K562 (cell line): ENCODE data around the gene SRP9. TPM values are rescaled to one million over a fixed set of nuclear protein-coding genes. Genes with fewer than 3 reads are reported as not detected.
A peak's percentile ranks its signal among the peaks of the same experiment; 100 is the strongest.

Source experiments
- BRCA1 ChIP-seq, 2 experiments: fragments of 450-650 bp in 1 of 2; sonication (generic) in 1 of 2; formaldehyde crosslinking in 1 of 2; IDR thresholded peaks; 2 replicates each; pipeline versions ENCODE4 v1.5.0 to v1.6.1; 2017 to 2020; ENCODE audit warnings: mild to moderate bottlenecking in 1 of 2, missing genetic modification reagents in 1 of 2
- CHD2 ChIP-seq: IDR thresholded peaks from 2 replicates; pipeline ENCODE4 v1.6.1; 2011; ENCODE audit warnings: low read depth, low read length
- DNMT1 ChIP-seq: fragments of 450-650 bp; IDR thresholded peaks from 2 replicates; pipeline ENCODE4 v1.6.1; 2016; ENCODE audit warnings: antibody characterized with exemption, mild to moderate bottlenecking
- E2F8 ChIP-seq: fragments of 450-650 bp; IDR thresholded peaks from 2 replicates; pipeline ENCODE4 v1.7.1; 2018; ENCODE audit warnings: mild to moderate bottlenecking, low read depth; ENCODE audit not compliant: partially characterized antibody
- ELF4 ChIP-seq: fragments of 450-650 bp; formaldehyde crosslinking; IDR thresholded peaks from 2 replicates; pipeline ENCODE4 v1.4.0; 2022; ENCODE audit warnings: missing genetic modification characterization
- GTF2F1 ChIP-seq: IDR thresholded peaks from 2 replicates; pipeline ENCODE4 v1.6.1; 2011; ENCODE audit warnings: low read depth, low read length, improper control_type of control experiment
- HLTF ChIP-seq: fragments of 450-650 bp; IDR thresholded peaks from 2 replicates; pipeline ENCODE4 v1.6.1; 2016
- JUND ChIP-seq, 2 experiments: IDR thresholded peaks; 2 replicates in 1 of 2; 3 replicates in 1 of 2; pipeline ENCODE4 v1.6.1; 2011; ENCODE audit warnings: borderline replicate concordance in 2 of 2, low read depth in 2 of 2, low read length in 2 of 2, improper control_type of control experiment in 1 of 2, missing biosample characterization in 1 of 2, missing genetic modification characterization in 1 of 2, missing genetic modification reagents in 1 of 2
- MIER1 ChIP-seq: fragments of 450-650 bp; IDR thresholded peaks from 2 replicates; pipeline ENCODE4 v1.6.1; 2016; ENCODE audit warnings: antibody characterized with exemption, mild to moderate bottlenecking, low read depth
- MYBL2 ChIP-seq, 2 experiments: fragments of 450-650 bp in 1 of 2; sonication (generic) in 1 of 2; formaldehyde crosslinking in 1 of 2; IDR thresholded peaks; 2 replicates each; pipeline versions ENCODE4 v1.6.1 to v1.8.1; 2017 to 2022; ENCODE audit warnings: borderline replicate concordance in 1 of 2, inconsistent platforms in 1 of 2, low read depth in 1 of 2, mild to moderate bottlenecking in 1 of 2, missing genetic modification reagents in 1 of 2, moderate library complexity in 1 of 2
- NFRKB ChIP-seq: fragments of 450-650 bp; IDR thresholded peaks from 2 replicates; pipeline ENCODE4 v1.6.1; 2016; ENCODE audit warnings: low read depth
- NR2C2 ChIP-seq, 2 experiments: fragments of 200-800 bp in 1 of 2; sonication (Bioruptor generic) in 1 of 2; sonication (generic) in 1 of 2; formaldehyde crosslinking in 1 of 2; IDR thresholded peaks; 2 replicates each; pipeline versions ENCODE4 v1.6.1 to v1.8.0; 2016 to 2022; ENCODE audit warnings: mild to moderate bottlenecking in 1 of 2, missing compliant biosample characterization in 1 of 2, missing genetic modification characterization in 1 of 2, missing genetic modification reagents in 1 of 2
- RBM17 ChIP-seq: fragments of 200-400 bp; formaldehyde crosslinking; IDR thresholded peaks from 2 replicates; pipeline ENCODE4 v1.6.1; 2017; ENCODE audit warnings: low read depth, mild to moderate bottlenecking, low read length, borderline replicate concordance
- U2AF2 ChIP-seq: fragments of 200-400 bp; formaldehyde crosslinking; optimal IDR thresholded peaks from 2 replicates; pipeline ENCODE3; 2017; ENCODE audit warnings: low read depth, mild to moderate bottlenecking, low read length
- YBX1 ChIP-seq: fragments of 450-650 bp; IDR thresholded peaks from 2 replicates; pipeline ENCODE4 v1.7.1; 2016; ENCODE audit warnings: mild to moderate bottlenecking
- ZNF644 ChIP-seq: fragments of 200-800 bp; sonication (Bioruptor generic); IDR thresholded peaks from 2 replicates; pipeline ENCODE4 v1.6.1; 2016; ENCODE audit warnings: low read depth, missing genetic modification characterization, missing compliant biosample characterization
- polyA plus RNA-seq, 8 experiments: library from polyadenylated mRNA; depleted of rRNA in 4 of 8; stranded (reverse) in 5 of 8; unstranded in 3 of 8; fragments of >200 nt; fragmentation: Nextera tagmentation in 2 of 8; fragmentation: Illumina TruSeq in 1 of 8; extraction: Ambion mirVana in 2 of 8; extraction: Trizol in 1 of 8; gene quantifications; 2 replicates each; pipeline versions ENCODE4 v1.2.1 to v1.2.3, GENCODE V29; 2011 to 2014; ENCODE audit warnings: inconsistent platforms in 1 of 8, missing spikeins in 1 of 8
- total RNA-seq, 7 experiments: library from RNA; depleted of rRNA in 6 of 7; stranded (reverse); fragments of >200 nt in 6 of 7; fragmentation: Illumina TruSeq in 2 of 7; extraction: Trizol in 2 of 7; gene quantifications; 2 replicates each; pipeline versions ENCODE4 v1.2.1 to v1.2.3, GENCODE V29; 2011 to 2021; ENCODE audit warnings: low replicate concordance in 1 of 7
- TF ChIP-seq, protein P1 (sequence below): fragments of 250-450 bp; sonication (Bioruptor Pico); IDR thresholded peaks from 2 replicates; pipeline ENCODE4 v1.4.0; 2020
- TF ChIP-seq, protein P2 (sequence below): fragments of 450-650 bp; formaldehyde crosslinking; IDR thresholded peaks from 2 replicates; pipeline ENCODE4 v1.4.0; 2022; ENCODE audit warnings: missing genetic modification characterization

The SRP9 gene
- total and polyA plus RNA-seq, 9 of the 15 experiments (the other 6 are each of a cell fraction or from before 2014, with no cell fraction given) = 273 to 1,892 (median 668) TPM

DNA sequence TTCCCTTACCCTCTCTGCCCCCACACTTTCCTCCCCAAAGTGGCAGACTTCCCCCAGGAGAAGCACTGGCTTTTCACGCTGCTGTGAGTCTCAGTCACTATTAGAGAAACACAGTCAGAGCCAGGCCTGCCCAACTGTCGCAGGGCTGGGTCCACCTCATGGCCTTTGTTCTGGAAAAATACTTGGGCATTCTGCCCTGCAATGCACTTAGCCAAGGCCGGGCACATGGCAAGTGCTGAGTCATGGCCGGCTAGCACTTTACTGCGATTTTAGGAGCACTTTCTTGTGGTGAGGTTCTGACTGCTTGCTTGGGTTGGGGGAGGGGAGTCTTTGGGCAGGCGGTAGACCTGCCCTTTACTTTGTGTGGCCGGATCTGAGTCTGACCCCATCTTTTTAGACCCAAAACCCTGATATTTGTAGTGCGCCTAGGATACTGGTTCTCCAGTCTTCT, 40.0 kb downstream of the SRP9 start (continued):
- TF ChIP-seq, protein P1, sequence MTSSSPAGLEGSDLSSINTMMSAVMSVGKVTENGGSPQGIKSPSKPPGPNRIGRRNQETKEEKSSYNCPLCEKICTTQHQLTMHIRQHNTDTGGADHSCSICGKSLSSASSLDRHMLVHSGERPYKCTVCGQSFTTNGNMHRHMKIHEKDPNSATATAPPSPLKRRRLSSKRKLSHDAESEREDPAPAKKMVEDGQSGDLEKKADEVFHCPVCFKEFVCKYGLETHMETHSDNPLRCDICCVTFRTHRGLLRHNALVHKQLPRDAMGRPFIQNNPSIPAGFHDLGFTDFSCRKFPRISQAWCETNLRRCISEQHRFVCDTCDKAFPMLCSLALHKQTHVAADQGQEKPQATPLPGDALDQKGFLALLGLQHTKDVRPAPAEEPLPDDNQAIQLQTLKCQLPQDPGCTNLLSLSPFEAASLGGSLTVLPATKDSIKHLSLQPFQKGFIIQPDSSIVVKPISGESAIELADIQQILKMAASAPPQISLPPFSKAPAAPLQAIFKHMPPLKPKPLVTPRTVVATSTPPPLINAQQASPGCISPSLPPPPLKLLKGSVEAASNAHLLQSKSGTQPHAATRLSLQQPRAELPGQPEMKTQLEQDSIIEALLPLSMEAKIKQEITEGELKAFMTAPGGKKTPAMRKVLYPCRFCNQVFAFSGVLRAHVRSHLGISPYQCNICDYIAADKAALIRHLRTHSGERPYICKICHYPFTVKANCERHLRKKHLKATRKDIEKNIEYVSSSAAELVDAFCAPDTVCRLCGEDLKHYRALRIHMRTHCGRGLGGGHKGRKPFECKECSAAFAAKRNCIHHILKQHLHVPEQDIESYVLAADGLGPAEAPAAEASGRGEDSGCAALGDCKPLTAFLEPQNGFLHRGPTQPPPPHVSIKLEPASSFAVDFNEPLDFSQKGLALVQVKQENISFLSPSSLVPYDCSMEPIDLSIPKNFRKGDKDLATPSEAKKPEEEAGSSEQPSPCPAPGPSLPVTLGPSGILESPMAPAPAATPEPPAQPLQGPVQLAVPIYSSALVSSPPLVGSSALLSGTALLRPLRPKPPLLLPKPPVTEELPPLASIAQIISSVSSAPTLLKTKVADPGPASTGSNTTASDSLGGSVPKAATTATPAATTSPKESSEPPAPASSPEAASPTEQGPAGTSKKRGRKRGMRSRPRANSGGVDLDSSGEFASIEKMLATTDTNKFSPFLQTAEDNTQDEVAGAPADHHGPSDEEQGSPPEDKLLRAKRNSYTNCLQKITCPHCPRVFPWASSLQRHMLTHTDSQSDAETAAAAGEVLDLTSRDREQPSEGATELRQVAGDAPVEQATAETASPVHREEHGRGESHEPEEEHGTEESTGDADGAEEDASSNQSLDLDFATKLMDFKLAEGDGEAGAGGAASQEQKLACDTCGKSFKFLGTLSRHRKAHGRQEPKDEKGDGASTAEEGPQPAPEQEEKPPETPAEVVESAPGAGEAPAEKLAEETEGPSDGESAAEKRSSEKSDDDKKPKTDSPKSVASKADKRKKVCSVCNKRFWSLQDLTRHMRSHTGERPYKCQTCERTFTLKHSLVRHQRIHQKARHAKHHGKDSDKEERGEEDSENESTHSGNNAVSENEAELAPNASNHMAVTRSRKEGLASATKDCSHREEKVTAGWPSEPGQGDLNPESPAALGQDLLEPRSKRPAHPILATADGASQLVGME = no peak
- TF ChIP-seq ELF4 (CRISPR knock-in tag) = no peak
- no peak for TF ChIP-seq GTF2F1
- TF ChIP-seq BRCA1 (IDR thresholded peaks at IDR 0.05) = no peak
- no peak for TF ChIP-seq BRCA1 (CRISPR knock-in tag; IDR thresholded peaks at IDR 0.05)
- TF ChIP-seq MIER1 = no peak
- 0 out of 2 replicates have a peak, but pooled peaks have one; percentile 33 for TF ChIP-seq CHD2
- no peak for TF ChIP-seq HLTF
- TF ChIP-seq DNMT1 = no peak
- TF ChIP-seq, protein P2, sequence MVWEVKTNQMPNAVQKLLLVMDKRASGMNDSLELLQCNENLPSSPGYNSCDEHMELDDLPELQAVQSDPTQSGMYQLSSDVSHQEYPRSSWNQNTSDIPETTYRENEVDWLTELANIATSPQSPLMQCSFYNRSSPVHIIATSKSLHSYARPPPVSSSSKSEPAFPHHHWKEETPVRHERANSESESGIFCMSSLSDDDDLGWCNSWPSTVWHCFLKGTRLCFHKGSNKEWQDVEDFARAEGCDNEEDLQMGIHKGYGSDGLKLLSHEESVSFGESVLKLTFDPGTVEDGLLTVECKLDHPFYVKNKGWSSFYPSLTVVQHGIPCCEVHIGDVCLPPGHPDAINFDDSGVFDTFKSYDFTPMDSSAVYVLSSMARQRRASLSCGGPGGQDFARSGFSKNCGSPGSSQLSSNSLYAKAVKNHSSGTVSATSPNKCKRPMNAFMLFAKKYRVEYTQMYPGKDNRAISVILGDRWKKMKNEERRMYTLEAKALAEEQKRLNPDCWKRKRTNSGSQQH (CRISPR knock-in tag) = no peak
- TF ChIP-seq E2F8 = no peak
- TF ChIP-seq NR2C2 (CRISPR knock-in tag; IDR thresholded peaks at IDR 0.05) = no peak
- TF ChIP-seq NR2C2 (tag; IDR thresholded peaks at IDR 0.05) = peak; percentile 58; the same call in 1 of the 2 replicates
- TF ChIP-seq NFRKB = peak; percentile 34; the same call in 1 of the 2 replicates
- TF ChIP-seq MYBL2 (IDR thresholded peaks at IDR 0.05; ENCODE audit: low read depth) = no peak
- TF ChIP-seq MYBL2 (CRISPR knock-in tag; IDR thresholded peaks at IDR 0.05; ENCODE audit: borderline replicate concordance) = no peak
- peak; percentile 49; the same call in 1 of the 2 replicates for TF ChIP-seq ZNF644 (tag)
- TF ChIP-seq RBM17 = no peak
- TF ChIP-seq U2AF2 = no peak
- TF ChIP-seq JUND (IDR thresholded peaks at IDR 0.05; ENCODE audit: borderline replicate concordance, low read depth, low read length) = 0 out of 2 replicates have a peak, but pooled peaks have one; percentile 41
- TF ChIP-seq JUND (tag; IDR thresholded peaks at IDR 0.05; ENCODE audit: borderline replicate concordance, low read depth, low read length) = no peak
- TF ChIP-seq YBX1 = no peak
